KBM-7 (cell line): ENCODE results near the gene CSF1R.
"Not testable (repeated sequence)": the region's sequence is repeated elsewhere in the genome, so short reads cannot be mapped to it uniquely, and the experiment has no call there.

Source experiments
- DNase-seq: peaks from one replicate; pipeline ENCODE4 v3.0.0-alpha.2; 2015
- in situ Hi-C: fragments of 300-500 bp; cut with MboI; formaldehyde crosslinking; loops from 2 replicates; pipeline ENCODE4 v1.14.3; 2020; ENCODE audit warnings: low sequenced_read_pairs, low pct_unique_long_range_greater_than_20kb, mixed read lengths

The CSF1R gene

GRCh38 chr5:150044712-150045111 lies 41.6 kb downstream of the CSF1R start:
- in situ Hi-C loops: no loop called here
- DNase-seq: no peak

- in situ Hi-C loops: no loop called here
These were observed 42.0 kb downstream of the CSF1R start for GRCh38 chr5:150044329-150044681.

GRCh38 chr5:150043657-150044328 lies 42.6 kb downstream of the CSF1R start:
- in situ Hi-C loops: no loop called here
- DNase-seq: peak; percentile 82

More at GRCh38 chr5:150044329-150044681, 42.0 kb downstream of the CSF1R start:
- DNase-seq: no peak

GRCh38 chr5:150042459-150042858 lies 43.9 kb downstream of the CSF1R start:
- no peak for DNase-seq
- in situ Hi-C loops: no loop called here

GRCh38 chr5:150038547-150038946 lies 47.8 kb downstream of the CSF1R start:
- in situ Hi-C loops: no loop called here
- no peak for DNase-seq

- no peak for DNase-seq
- in situ Hi-C loops: no loop called here
These were observed 49.8 kb downstream of the CSF1R start for GRCh38 chr5:150036513-150036912.

- in situ Hi-C loops: no loop called here
- DNase-seq: peak; percentile 62
These were observed 51.0 kb downstream of the CSF1R start for GRCh38 chr5:150035139-150035895.

GRCh38 chr5:150034662-150035061 lies 51.7 kb downstream of the CSF1R start:
- in situ Hi-C loops: no loop called here

GRCh38 chr5:150033334-150033733 lies 53.0 kb downstream of the CSF1R start:
- in situ Hi-C loops: no loop called here
- no peak for DNase-seq

More at GRCh38 chr5:150034662-150035061, 51.7 kb downstream of the CSF1R start:
- no peak for DNase-seq

GRCh38 chr5:150028047-150028446 lies 58.3 kb downstream of the CSF1R start:
- in situ Hi-C loops, DNase-seq: not testable (repeated sequence)

GRCh38 chr5:150026682-150027172 lies 59.6 kb downstream of the CSF1R start:
- in situ Hi-C loops: no loop called here
- no peak for DNase-seq

- in situ Hi-C loops: no loop called here
- peak; percentile 50 for DNase-seq
These were observed 61.9 kb downstream of the CSF1R start for GRCh38 chr5:150024346-150024984.

GRCh38 chr5:150023136-150023535 lies 63.2 kb downstream of the CSF1R start:
- no peak for DNase-seq
- in situ Hi-C loops: no loop called here

GRCh38 chr5:150022681-150023080 lies 63.7 kb downstream of the CSF1R start:
- no peak for DNase-seq
- in situ Hi-C loops: no loop called here

- in situ Hi-C loops: no loop called here
- no peak for DNase-seq
These were observed 64.2 kb downstream of the CSF1R start for GRCh38 chr5:150022158-150022531.

- no peak for DNase-seq
- in situ Hi-C loops: no loop called here
These were observed 64.7 kb downstream of the CSF1R start for GRCh38 chr5:150021491-150022157.

- DNase-seq: no peak
- in situ Hi-C loops: no loop called here
These were observed 66.1 kb downstream of the CSF1R start for GRCh38 chr5:150020249-150020648.

- DNase-seq: no peak
These were observed 68.9 kb downstream of the CSF1R start for GRCh38 chr5:150017226-150018005.

GRCh38 chr5:150016537-150016936 lies 69.8 kb downstream of the CSF1R start:
- no peak for DNase-seq
- in situ Hi-C loops: no loop called here

More at GRCh38 chr5:150017226-150018005, 68.9 kb downstream of the CSF1R start:
- in situ Hi-C loops: no loop called here
